Smooth muscle cell (in vitro differentiated cells): ENCODE data around the gene NANP. TPM values are rescaled to one million over a fixed set of nuclear protein-coding genes. Genes with fewer than 3 reads are reported as not detected.
"Not testable (repeated sequence)": the region's sequence is repeated elsewhere in the genome, so short reads cannot be mapped to it uniquely, and the experiment has no call there.

Experiments used
- DNase-seq: peaks from one replicate; lab custom pipeline; 2025; ENCODE audit not compliant: unreplicated experiment; lab: John Stamatoyannopoulos, UW
- H2AFZ ChIP-seq: fragments of 200-600 bp; sonication (generic); 2 replicates; pipeline ENCODE4 v1.6.0; 2016; ENCODE audit warnings: antibody characterized with exemption, low read depth, mild to moderate bottlenecking
- H3F3A ChIP-seq: fragments of 200-600 bp; sonication (generic); 2 replicates; pipeline ENCODE4 v1.6.0; 2017; ENCODE audit warnings: antibody characterized with exemption, low read depth
- H3K27ac ChIP-seq: fragments of 200-600 bp; sonication (generic); 2 replicates; pipeline ENCODE4 v1.5.1; 2016; ENCODE audit warnings: low read depth, mild to moderate bottlenecking
- H3K27me3 ChIP-seq: fragments of 200-600 bp; sonication (generic); 2 replicates; pipeline ENCODE4 v1.6.1; 2016; ENCODE audit warnings: low read depth, mild to moderate bottlenecking
- H3K36me3 ChIP-seq: fragments of 200-600 bp; sonication (generic); 2 replicates; pipeline ENCODE4 v1.5.1; 2016; ENCODE audit warnings: low read depth
- H3K4me1 ChIP-seq: fragments of 200-600 bp; sonication (generic); 2 replicates; pipeline ENCODE4 v1.5.1; 2016; ENCODE audit warnings: low read depth
- H3K4me2 ChIP-seq: fragments of 200-600 bp; sonication (generic); 2 replicates; pipeline ENCODE4 v1.6.0; 2016; ENCODE audit warnings: mild to moderate bottlenecking
- H3K4me3 ChIP-seq: fragments of 200-600 bp; sonication (generic); 2 replicates; pipeline ENCODE4 v1.5.1; 2016; ENCODE audit warnings: mild to moderate bottlenecking
- H3K79me2 ChIP-seq: fragments of 200-600 bp; sonication (generic); 2 replicates; pipeline ENCODE4 v1.6.0; 2016; ENCODE audit warnings: low read depth, mild to moderate bottlenecking
- H3K9ac ChIP-seq: fragments of 200-600 bp; sonication (generic); 2 replicates; pipeline ENCODE4 v1.6.0; 2016; ENCODE audit warnings: low read depth
- H3K9me3 ChIP-seq: fragments of 200-600 bp; sonication (generic); replicated peaks from 2 replicates; pipeline ENCODE4 v1.5.1; 2016; ENCODE audit warnings: low read depth
- H4K20me1 ChIP-seq: fragments of 200-600 bp; sonication (generic); 2 replicates; pipeline ENCODE4 v1.6.0; 2016; ENCODE audit warnings: low read depth
- WGBS: methylation state at CpG from one replicate; pipeline ENCODE4 v1.1.7; 2016; ENCODE audit warnings: low lambda C conversion rate; 5-methylcytosine and 5-hydroxymethylcytosine counted together
- polyA plus RNA-seq: library from polyadenylated mRNA; unstranded; fragments of >200 nt; fragmentation: Nextera tagmentation; extraction: Ambion mirVana; gene quantifications from 2 replicates; pipeline ENCODE4 v1.2.1, GENCODE V29; 2016
- total RNA-seq: library from RNA; depleted of rRNA; stranded (reverse); fragments of >200 nt; gene quantifications from 2 replicates; pipeline ENCODE4 v1.2.3, GENCODE V29; 2014
- TF ChIP-seq, protein P1 (sequence below): fragments of 200-600 bp; sonication (generic); IDR thresholded peaks from 2 replicates; pipeline ENCODE4 v1.5.1; 2017; ENCODE audit warnings: borderline replicate concordance, mild to moderate bottlenecking, antibody characterized with exemption; ENCODE audit not compliant: insufficient read depth, poor library complexity, severe bottlenecking

The NANP gene
- total and polyA plus RNA-seq, 2 experiments from 2014 or later, result 3.6 to 6.5 TPM

DNA sequence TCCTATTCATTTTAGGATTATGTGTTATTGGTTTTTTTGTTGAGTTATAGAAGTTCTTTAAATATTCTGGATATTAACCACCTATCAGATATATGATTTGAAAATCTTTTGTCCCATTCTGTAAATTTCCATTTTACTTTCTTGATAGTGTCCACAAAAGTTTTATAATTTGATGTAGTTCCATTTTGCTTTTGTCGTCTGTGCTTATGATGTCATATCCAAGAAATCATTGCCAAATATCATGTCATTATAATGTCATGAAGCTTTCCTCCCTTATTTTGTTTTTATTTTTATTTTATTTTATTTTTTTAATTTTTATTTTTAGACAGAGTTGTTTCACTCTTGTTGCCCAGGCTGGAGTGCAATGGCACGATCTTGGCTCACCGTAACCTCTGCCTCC lies 21.0 kb upstream of the NANP start:
- no peak overlapping the region for H2AFZ ChIP-seq
- no peaks in the 10 kb centered on the region for H4K20me1 ChIP-seq
- 100% methylated on average over 3 of the region's 3 CpGs for WGBS
- TF ChIP-seq, protein P1, sequence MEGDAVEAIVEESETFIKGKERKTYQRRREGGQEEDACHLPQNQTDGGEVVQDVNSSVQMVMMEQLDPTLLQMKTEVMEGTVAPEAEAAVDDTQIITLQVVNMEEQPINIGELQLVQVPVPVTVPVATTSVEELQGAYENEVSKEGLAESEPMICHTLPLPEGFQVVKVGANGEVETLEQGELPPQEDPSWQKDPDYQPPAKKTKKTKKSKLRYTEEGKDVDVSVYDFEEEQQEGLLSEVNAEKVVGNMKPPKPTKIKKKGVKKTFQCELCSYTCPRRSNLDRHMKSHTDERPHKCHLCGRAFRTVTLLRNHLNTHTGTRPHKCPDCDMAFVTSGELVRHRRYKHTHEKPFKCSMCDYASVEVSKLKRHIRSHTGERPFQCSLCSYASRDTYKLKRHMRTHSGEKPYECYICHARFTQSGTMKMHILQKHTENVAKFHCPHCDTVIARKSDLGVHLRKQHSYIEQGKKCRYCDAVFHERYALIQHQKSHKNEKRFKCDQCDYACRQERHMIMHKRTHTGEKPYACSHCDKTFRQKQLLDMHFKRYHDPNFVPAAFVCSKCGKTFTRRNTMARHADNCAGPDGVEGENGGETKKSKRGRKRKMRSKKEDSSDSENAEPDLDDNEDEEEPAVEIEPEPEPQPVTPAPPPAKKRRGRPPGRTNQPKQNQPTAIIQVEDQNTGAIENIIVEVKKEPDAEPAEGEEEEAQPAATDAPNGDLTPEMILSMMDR, result no peak
- no peak overlapping the region for H3K27ac ChIP-seq
- no peaks in the 10 kb centered on the region for H3K27me3 ChIP-seq
- H3F3A ChIP-seq, result no peaks in the 10 kb centered on the region
- H3K4me1 ChIP-seq, result no peaks in the 10 kb centered on the region
- no peak overlapping the region for H3K4me3 ChIP-seq
- H3K4me2 ChIP-seq, result no peak overlapping the region
- peaks cover 3% of the 10 kb centered on the region for H3K9me3 ChIP-seq
- H3K36me3 ChIP-seq, result no peaks in the 10 kb centered on the region
- no peak for DNase-seq
- no peaks in the 10 kb centered on the region for H3K79me2 ChIP-seq
- H3K9ac ChIP-seq, result no peak overlapping the region

DNA sequence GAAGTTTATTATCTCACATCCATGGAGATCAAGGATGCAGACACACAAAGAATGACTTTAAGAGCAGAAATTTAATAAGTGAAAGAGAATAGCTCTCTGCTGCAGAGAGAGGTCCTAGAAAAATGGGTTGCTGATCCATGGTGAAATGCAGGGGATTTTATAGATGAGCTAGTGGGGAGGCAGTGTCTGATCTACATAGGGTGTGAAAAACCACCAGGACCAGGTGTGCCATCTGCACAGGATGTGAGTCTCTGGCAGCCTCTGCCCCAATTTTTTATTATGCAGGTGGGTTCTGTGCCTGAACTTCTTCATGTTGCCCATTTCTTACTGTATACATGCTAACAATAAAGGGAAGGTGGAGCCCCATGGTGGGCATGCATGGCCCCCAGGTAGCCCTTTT lies 19.9 kb upstream of the NANP start:
- Histone ChIP-seq H3K79me2 (no peaks in the 10 kb centered on the region), H3K36me3 (no peaks in the 10 kb centered on the region), H2AFZ (no peak overlapping the region), H3K4me1 (no peaks in the 10 kb centered on the region), H3F3A (no peaks in the 10 kb centered on the region), H3K27ac (no peak overlapping the region), H3K9me3 (peaks cover 3% of the 10 kb centered on the region), H3K9ac (no peak overlapping the region), H3K4me2 (no peak overlapping the region), H3K27me3 (no peaks in the 10 kb centered on the region), H3K4me3 (no peak overlapping the region), H4K20me1 (no peaks in the 10 kb centered on the region)
- TF ChIP-seq, protein P1, result no peak
- DNase-seq, result no peak

DNA sequence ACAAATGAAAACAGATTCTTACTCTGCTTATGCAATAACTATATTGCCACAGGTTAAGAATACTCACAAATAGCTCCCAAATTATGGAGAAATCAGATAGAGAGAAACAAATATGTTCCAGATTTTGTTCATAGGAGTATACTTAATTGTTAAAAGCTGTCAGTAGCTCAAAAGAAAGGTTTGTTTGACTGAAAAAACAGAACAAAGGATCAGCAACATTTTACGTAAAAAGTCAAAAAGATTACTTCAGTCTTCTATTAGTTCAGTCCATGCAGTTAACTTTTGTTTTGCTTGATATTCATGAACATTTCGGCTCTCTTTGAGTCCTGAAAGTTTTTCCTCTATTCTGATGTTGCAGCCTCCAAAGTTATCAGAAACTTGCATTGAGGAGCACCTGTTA lies 13.4 kb upstream of the NANP start:
- Histone ChIP-seq H3K4me3 (no peak overlapping the region), H3K27ac (no peak overlapping the region), H3K36me3 (peaks cover 9% of the 10 kb centered on the region), H4K20me1 (no peaks in the 10 kb centered on the region), H3K4me1 (no peaks in the 10 kb centered on the region), H2AFZ (no peak overlapping the region), H3K4me2 (no peak overlapping the region), H3K9me3 (peaks cover 4% of the 10 kb centered on the region), H3K79me2 (no peaks in the 10 kb centered on the region), H3F3A (no peaks in the 10 kb centered on the region), H3K9ac (no peak overlapping the region), H3K27me3 (no peaks in the 10 kb centered on the region)
- DNase-seq, result no peak
- 98% methylated on average over 2 of the region's 2 CpGs for WGBS
- TF ChIP-seq, protein P1, result no peak

DNA sequence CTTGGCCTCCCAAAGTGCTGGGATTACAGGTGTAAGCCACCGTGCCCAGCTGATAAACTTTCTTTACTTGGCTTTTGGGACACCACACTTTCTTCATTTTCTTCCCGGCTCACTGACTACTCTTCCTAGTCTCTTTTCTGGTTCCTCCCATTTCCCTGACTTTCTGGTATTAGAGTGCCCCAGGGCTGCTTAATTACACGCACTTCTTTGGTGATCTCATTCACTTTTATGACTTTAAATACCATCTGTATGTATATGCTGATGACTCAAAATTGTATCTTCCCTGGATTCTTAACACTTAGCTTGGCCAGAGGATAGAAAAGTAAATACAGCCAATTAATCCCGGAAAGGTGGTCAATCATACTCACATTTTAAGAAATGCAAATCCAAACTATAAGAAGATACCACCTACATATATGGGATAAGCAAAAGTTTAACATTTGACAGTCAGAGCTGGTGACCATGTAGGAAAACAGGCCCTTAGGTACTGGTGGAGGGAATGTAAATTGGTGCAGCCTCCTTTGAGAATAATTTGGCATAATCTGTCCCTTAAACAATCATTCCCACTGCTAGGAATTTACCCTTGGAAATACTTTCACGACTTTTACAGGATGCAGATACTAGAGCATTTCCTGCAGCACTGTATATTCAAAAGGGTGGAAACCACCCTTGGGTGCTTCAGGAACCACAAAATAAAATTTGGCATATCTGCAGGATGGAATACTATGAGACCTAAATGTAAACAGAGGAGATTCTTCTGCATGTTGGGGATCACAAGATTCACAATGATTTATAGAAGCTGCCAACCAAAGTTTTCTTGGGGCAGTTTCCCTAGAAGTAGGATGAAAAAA lies 9.4 kb upstream of the NANP start:
- Histone ChIP-seq H3K4me1 (no peaks in the 10 kb centered on the region), H3K27me3 (no peaks in the 10 kb centered on the region), H3K4me2 (no peak overlapping the region), H3K9me3 (peaks cover 4% of the 10 kb centered on the region), H3K27ac (peak overlapping the region; percentile 27), H2AFZ (no peak overlapping the region), H3K9ac (no peak overlapping the region), H3K79me2 (no peaks in the 10 kb centered on the region), H3K4me3 (no peak overlapping the region), H4K20me1 (no peaks in the 10 kb centered on the region), H3K36me3 (peaks cover 9% of the 10 kb centered on the region), H3F3A (no peaks in the 10 kb centered on the region)
- 61% methylated on average over 5 of the region's 5 CpGs for WGBS
- TF ChIP-seq, protein P1, result no peak
- DNase-seq, result no peak

DNA sequence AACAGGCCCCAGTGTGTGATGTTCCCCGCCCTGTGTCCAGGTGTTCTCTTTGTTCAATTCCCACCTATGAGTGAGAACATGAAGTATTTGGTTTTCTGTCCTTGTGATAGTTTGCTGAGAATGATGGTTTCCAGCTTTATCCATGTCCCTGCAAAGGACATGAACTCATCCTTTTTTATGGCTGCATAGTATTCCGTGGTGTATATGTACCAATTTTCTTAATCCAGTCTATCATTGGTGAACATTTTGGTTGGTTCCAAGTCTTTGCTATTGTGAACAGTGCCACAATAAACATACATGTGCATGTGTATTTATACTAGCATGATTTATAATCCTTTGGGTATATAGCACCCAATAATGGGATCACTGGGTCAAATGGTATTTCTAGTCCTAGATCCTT lies 6.8 kb upstream of the NANP start:
- H3K4me2 ChIP-seq, H3K9me3 ChIP-seq, H3K9ac ChIP-seq, H3F3A ChIP-seq, H3K79me2 ChIP-seq, H3K36me3 ChIP-seq, H2AFZ ChIP-seq, H4K20me1 ChIP-seq, H3K27me3 ChIP-seq, DNase-seq, H3K4me3 ChIP-seq, H3K4me1 ChIP-seq, H3K27ac ChIP-seq: not testable (repeated sequence)
- WGBS, result 97% methylated on average over 2 of the region's 2 CpGs
